SK-N-SH (cell line): Measurements from ENCODE around the gene RFX7. TPM values are rescaled to one million over a fixed set of nuclear protein-coding genes. Genes with fewer than 3 reads are reported as not detected.

Experiments used
- CTCF ChIA-PET: fragments of 300-600, 350-600 bp; formaldehyde crosslinking; extraction: SDS; loops from one replicate; lab custom pipeline; 2021; lab: Yijun Ruan, JAX
- POLR2A ChIA-PET: fragments of 350-600 bp; sonication (Branson Sonifier 250); formaldehyde crosslinking; extraction: SDS; loops from one replicate; lab custom pipeline; 2020; ENCODE audit warnings: antibody characterized with exemption, inconsistent platforms; lab: Yijun Ruan, JAX
- DNase-seq: peaks from one replicate; pipeline ENCODE4 v3.0.0; 2012
- H2AFZ ChIP-seq: fragments of 200-600 bp; sonication (generic); 2 replicates; pipeline ENCODE4 v1.8.1; 2016; ENCODE audit warnings: antibody characterized with exemption, mild to moderate bottlenecking, low read depth
- H3F3A ChIP-seq: fragments of 200-600 bp; sonication (generic); replicated peaks from 2 replicates; pipeline ENCODE3; 2016; ENCODE audit warnings: antibody characterized with exemption, mild to moderate bottlenecking; ENCODE audit not compliant: insufficient read depth
- H3K27ac ChIP-seq, 2 experiments: fragments of 200-500 bp in 1 of 2; fragments of 200-600 bp in 1 of 2; sonication (Bioruptor generic) in 1 of 2; sonication (generic), shearing (Covaris generic) in 1 of 2; 2 replicates each; pipeline versions ENCODE4 v1.5.1 to v1.6.1; 2014 to 2016; ENCODE audit warnings: low read depth in 2 of 2, inconsistent platforms in 1 of 2, low read length in 1 of 2, mild to moderate bottlenecking in 1 of 2, mixed read lengths in 1 of 2
- H3K27me3 ChIP-seq: fragments of 200-600 bp; sonication (generic), shearing (Covaris generic); 2 replicates; pipeline ENCODE4 v1.6.1; 2016; ENCODE audit warnings: mixed run types; ENCODE audit not compliant: insufficient read depth
- H3K36me3 ChIP-seq, 2 experiments: fragments of 200-500 bp in 1 of 2; fragments of 200-600 bp in 1 of 2; sonication (Bioruptor generic) in 1 of 2; sonication (generic) in 1 of 2; replicated peaks in 1 of 2; 2 replicates each; pipeline versions ENCODE3 to v1.5.1; 2014 to 2016; ENCODE audit warnings: low read length in 1 of 2, mild to moderate bottlenecking in 1 of 2; ENCODE audit not compliant: insufficient read depth in 2 of 2, control insufficient read depth in 1 of 2
- H3K4me1 ChIP-seq, 2 experiments: fragments of 200-500 bp in 1 of 2; fragments of 200-600 bp in 1 of 2; sonication (Bioruptor generic) in 1 of 2; sonication (generic), shearing (Covaris generic) in 1 of 2; 2 replicates each; pipeline versions ENCODE4 v1.5.1 to v1.6.1; 2014 to 2016; ENCODE audit warnings: low read depth in 1 of 2, low read length in 1 of 2, mixed run types in 1 of 2; ENCODE audit not compliant: insufficient read depth in 2 of 2, control insufficient read depth in 1 of 2
- H3K4me2 ChIP-seq: fragments of 200-600 bp; sonication (generic), shearing (Covaris generic); 2 replicates; pipeline ENCODE4 v1.6.1; 2017; ENCODE audit warnings: mixed run types
- H3K4me3 ChIP-seq, 2 experiments: fragments of 200-500 bp in 1 of 2; fragments of 200-600 bp in 1 of 2; sonication (Bioruptor generic) in 1 of 2; sonication (generic), shearing (Covaris generic) in 1 of 2; 2 replicates each; pipeline versions ENCODE4 v1.5.1 to v1.8.1; 2014 to 2016; ENCODE audit warnings: low read depth in 2 of 2, inconsistent platforms in 1 of 2, low read length in 1 of 2, mild to moderate bottlenecking in 1 of 2, mixed read lengths in 1 of 2, moderate library complexity in 1 of 2
- H3K79me2 ChIP-seq: fragments of 200-600 bp; sonication (generic); 2 replicates; pipeline ENCODE4 v1.8.1; 2017; ENCODE audit warnings: mild to moderate bottlenecking; ENCODE audit not compliant: insufficient read depth
- H3K9ac ChIP-seq: fragments of 200-600 bp; sonication (generic); 2 replicates; pipeline ENCODE4 v1.6.1; 2017; ENCODE audit warnings: mixed run types
- H3K9me2 ChIP-seq: fragments of 200-600 bp; sonication (generic); 2 replicates; pipeline ENCODE4 v1.6.1; 2017; ENCODE audit warnings: mixed run types
- H3K9me3 ChIP-seq: fragments of 200-600 bp; sonication (generic); 2 replicates; pipeline ENCODE4 v1.6.1; 2017; ENCODE audit warnings: mixed run types, mild to moderate bottlenecking, moderate library complexity
- H4K20me1 ChIP-seq: fragments of 200-600 bp; sonication (generic); 2 replicates; pipeline ENCODE4 v1.6.1; 2017; ENCODE audit warnings: mild to moderate bottlenecking, mixed run types; ENCODE audit not compliant: insufficient read depth
- CHD2 ChIP-seq: fragments of 150-350 bp; IDR thresholded peaks from 2 replicates; pipeline ENCODE4 v1.6.1; 2018; ENCODE audit warnings: low read length; ENCODE audit not compliant: partially characterized antibody
- EP300 ChIP-seq, 2 experiments: IDR thresholded peaks; 2 replicates each; pipeline versions ENCODE4 v1.4.0 to v1.6.1; 2012; ENCODE audit warnings: borderline replicate concordance in 1 of 2, low read depth in 1 of 2, low read length in 1 of 2
- EZH2phosphoT487 ChIP-seq: fragments of 200-600 bp; sonication (generic); IDR thresholded peaks from 2 replicates; pipeline ENCODE4 v1.6.1; 2017; ENCODE audit warnings: low read depth, mixed run types, mild to moderate bottlenecking, antibody characterized with exemption, moderate library complexity, borderline replicate concordance
- FOSL2 ChIP-seq: IDR thresholded peaks from 2 replicates; pipeline ENCODE4 v1.4.0; 2012; ENCODE audit warnings: low read depth, mild to moderate bottlenecking, moderate library complexity, borderline replicate concordance
- FOXM1 ChIP-seq: IDR thresholded peaks from 2 replicates; pipeline ENCODE4 v1.4.0; 2012; ENCODE audit warnings: low read depth, mild to moderate bottlenecking
- GABPA ChIP-seq: IDR thresholded peaks from 2 replicates; pipeline ENCODE4 v1.4.0; 2012; ENCODE audit warnings: low read depth, mild to moderate bottlenecking
- IRF3 ChIP-seq: fragments of 150-350 bp; IDR thresholded peaks from 2 replicates; pipeline ENCODE4 v1.6.1; 2016; ENCODE audit warnings: mild to moderate bottlenecking, low read depth, low read length
- NFIC ChIP-seq: IDR thresholded peaks from 2 replicates; pipeline ENCODE4 v1.4.0; 2012; ENCODE audit warnings: borderline replicate concordance
- NRF1 ChIP-seq: IDR thresholded peaks from 2 replicates; pipeline ENCODE4 v1.6.1; 2012; ENCODE audit warnings: low read depth, mild to moderate bottlenecking, low read length
- RAD21 ChIP-seq: IDR thresholded peaks from 2 replicates; pipeline ENCODE4 v1.6.1; 2012; ENCODE audit warnings: mild to moderate bottlenecking, low read length
- RCOR1 ChIP-seq: fragments of 150-350 bp; IDR thresholded peaks from 2 replicates; pipeline ENCODE4 v1.6.1; 2017; ENCODE audit warnings: antibody characterized with exemption, low read length
- RXRA ChIP-seq: IDR thresholded peaks from 2 replicates; pipeline ENCODE4 v1.4.0; 2012; ENCODE audit warnings: low read depth, mild to moderate bottlenecking, borderline replicate concordance
- SIN3A ChIP-seq: IDR thresholded peaks from 2 replicates; pipeline ENCODE4 v1.6.1; 2012; ENCODE audit warnings: low read depth, mild to moderate bottlenecking, low read length, moderate library complexity, borderline replicate concordance
- TAF1 ChIP-seq: IDR thresholded peaks from 2 replicates; pipeline ENCODE4 v1.6.1; 2012; ENCODE audit warnings: low read depth, mild to moderate bottlenecking, low read length, moderate library complexity, borderline replicate concordance
- TEAD4 ChIP-seq: IDR thresholded peaks from 2 replicates; pipeline ENCODE4 v1.4.0; 2012; ENCODE audit warnings: mild to moderate bottlenecking, borderline replicate concordance; ENCODE audit not compliant: insufficient read depth
- USF2 ChIP-seq: fragments of 150-350 bp; IDR thresholded peaks from 2 replicates; pipeline ENCODE4 v1.6.1; 2017; ENCODE audit warnings: antibody characterized with exemption, low read length, low read depth, borderline replicate concordance
- YY1 ChIP-seq: IDR thresholded peaks from 2 replicates; pipeline ENCODE4 v1.4.0; 2012; ENCODE audit warnings: low read depth, mild to moderate bottlenecking
- ZBTB33 ChIP-seq: IDR thresholded peaks from 2 replicates; pipeline ENCODE4 v1.4.0; 2012; ENCODE audit warnings: low read depth, borderline replicate concordance
- WGBS: methylation state at CpG from one replicate; pipeline ENCODE4 v1.1.6; 2017; ENCODE audit warnings: low lambda C conversion rate; 5-methylcytosine and 5-hydroxymethylcytosine counted together
- polyA plus RNA-seq, 3 experiments: library from polyadenylated mRNA; depleted of rRNA; stranded (reverse); fragments of >200 nt; gene quantifications; 2 replicates each; pipeline ENCODE4 v1.2.3, GENCODE V29; 2012
- TF ChIP-seq, protein P1 (sequence below): IDR thresholded peaks from 2 replicates; pipeline ENCODE4 v1.4.0; 2012; ENCODE audit warnings: low read depth
- TF ChIP-seq, protein P2 (sequence below): IDR thresholded peaks from 2 replicates; pipeline ENCODE4; 2012

Gene RFX7
- polyA plus RNA-seq, 1 of the 3 experiments (the other 2 are of a cell fraction): 2.7 TPM

DNA sequence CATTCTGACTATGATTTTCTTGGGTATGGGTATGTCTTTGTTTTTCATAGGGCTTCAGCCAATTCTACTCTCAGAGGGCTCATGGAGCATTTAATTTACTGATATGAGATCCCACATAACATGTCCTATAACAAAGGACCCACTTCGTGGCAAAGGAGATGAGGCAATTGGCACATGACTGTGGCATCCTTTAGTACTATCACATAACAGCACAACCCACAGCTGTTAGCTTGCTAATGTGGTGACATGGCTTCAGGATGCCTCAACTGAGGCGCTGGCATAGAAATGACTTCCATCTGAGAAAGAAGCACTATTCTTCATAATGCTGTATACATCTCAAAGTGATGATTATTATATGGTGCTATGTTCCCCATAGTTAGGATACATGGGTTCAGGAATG lies 48.1 kb upstream of the RFX7 start:
- POLR2A ChIA-PET: no interaction called here
- no peaks in the 10 kb centered on the region for H3K79me2 ChIP-seq
- no peaks in the 10 kb centered on the region for H3K36me3 ChIP-seq
- H3K4me2 ChIP-seq: no peak overlapping the region
- no peak overlapping the region for H3K9ac ChIP-seq
- 0 out of 4 replicates have a peak, but pooled peaks cover 0 to 4% of the 10 kb centered on the region in 2 experiments for H3K4me1 ChIP-seq
- no peaks in the 10 kb centered on the region for H3K9me2 ChIP-seq
- CTCF ChIA-PET: interaction anchor here (1.1 kb wide), 1 partner anchor 137 kb away, joined by 3 read pairs; no protein-coding TSS in a partner anchor
- H3F3A ChIP-seq: no peaks in the 10 kb centered on the region
- H4K20me1 ChIP-seq: no peaks in the 10 kb centered on the region
- 27% methylated on average over 2 of the region's 2 CpGs for WGBS
- no peak overlapping the region for H3K4me3 ChIP-seq
- H3K27me3 ChIP-seq: no peaks in the 10 kb centered on the region
- DNase-seq: no peak
- TF ChIP-seq NFIC (no peak), ZBTB33 (no peak), TEAD4 (no peak), GABPA (no peak), RXRA (no peak), EZH2phosphoT487 (no peak), TAF1 (no peak), FOXM1 (no peak), EP300 (IDR thresholded peaks at IDR 0.05; ENCODE audit: borderline replicate concordance in 1 of 2, low read depth in 1 of 2, low read length in 1 of 2) (no peak), NRF1 (no peak), RCOR1 (no peak), YY1 (no peak), IRF3 (no peak), USF2 (no peak), CHD2 (no peak), SIN3A (no peak), FOSL2 (no peak), RAD21 (no peak)
- TF ChIP-seq, protein P1, sequence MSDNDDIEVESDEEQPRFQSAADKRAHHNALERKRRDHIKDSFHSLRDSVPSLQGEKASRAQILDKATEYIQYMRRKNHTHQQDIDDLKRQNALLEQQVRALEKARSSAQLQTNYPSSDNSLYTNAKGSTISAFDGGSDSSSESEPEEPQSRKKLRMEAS: no peak
- TF ChIP-seq, protein P2, sequence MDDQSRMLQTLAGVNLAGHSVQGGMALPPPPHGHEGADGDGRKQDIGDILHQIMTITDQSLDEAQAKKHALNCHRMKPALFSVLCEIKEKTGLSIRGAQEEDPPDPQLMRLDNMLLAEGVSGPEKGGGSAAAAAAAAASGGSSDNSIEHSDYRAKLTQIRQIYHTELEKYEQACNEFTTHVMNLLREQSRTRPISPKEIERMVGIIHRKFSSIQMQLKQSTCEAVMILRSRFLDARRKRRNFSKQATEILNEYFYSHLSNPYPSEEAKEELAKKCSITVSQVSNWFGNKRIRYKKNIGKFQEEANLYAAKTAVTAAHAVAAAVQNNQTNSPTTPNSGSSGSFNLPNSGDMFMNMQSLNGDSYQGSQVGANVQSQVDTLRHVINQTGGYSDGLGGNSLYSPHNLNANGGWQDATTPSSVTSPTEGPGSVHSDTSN: no peak
- H2AFZ ChIP-seq: no peak overlapping the region
- no peak overlapping the region for H3K27ac ChIP-seq
- H3K9me3 ChIP-seq: no peaks in the 10 kb centered on the region
